Measurements from ENCODE around the gene DFFB.

Gene DFFB

DNA sequence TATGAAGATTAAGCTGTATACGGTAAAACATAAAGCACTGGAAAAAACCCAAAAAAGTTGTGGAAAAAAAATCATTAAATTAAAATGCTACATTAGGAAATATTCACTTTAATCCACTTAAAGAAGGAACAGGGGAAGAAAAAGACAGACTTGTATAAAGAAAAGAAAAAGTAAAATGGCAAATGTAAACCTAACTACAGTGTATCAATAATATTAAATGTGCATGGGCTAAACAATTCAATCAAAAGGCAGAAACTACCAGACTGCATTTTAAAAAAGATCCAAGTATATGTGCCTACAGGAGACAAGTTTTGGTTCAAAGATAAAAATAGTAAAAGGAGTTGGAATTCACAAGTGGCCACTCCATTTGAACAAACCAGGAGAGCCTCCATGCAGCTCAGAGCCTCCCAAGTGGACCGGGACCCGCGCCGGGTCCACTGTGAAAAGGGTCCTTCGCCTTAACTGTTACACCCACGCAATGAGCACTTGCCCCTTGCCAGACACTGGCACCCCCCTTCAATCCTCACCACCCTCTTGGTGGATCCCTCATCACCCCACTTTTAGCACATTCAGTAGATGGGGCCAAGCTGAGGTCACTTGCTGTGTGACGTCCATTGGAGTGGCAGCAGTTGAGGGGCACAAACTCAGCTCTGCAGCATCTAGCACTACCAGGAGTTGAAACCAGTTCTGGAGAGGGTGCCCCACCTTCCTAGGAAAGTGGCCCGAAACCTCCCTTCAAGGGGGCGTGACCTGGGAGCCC, 41.9 kb downstream of the DFFB start:
- DNase-seq = peak; percentile 33 to 52

DNA sequence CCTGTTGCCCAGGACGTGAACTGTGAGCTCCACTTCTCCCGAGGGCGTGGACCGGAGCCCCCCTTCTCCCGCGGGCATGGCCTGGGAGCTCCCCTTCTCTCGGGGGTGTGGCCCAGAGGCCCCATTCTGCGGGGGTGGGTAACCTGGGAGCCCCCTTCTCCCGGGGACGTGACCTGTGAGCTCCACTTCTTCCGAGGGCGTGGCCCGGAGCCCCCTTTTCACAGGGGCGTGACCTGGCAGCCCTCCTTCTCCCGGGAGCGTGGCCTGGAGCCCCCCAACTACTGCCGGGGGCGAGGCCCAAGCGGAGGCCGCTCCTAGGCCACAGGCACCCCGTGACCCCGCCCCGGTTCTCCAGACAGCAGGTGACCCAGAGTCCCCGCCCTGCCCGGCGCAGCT, 42.5 kb downstream of the DFFB start:
- DNase-seq = no peak

DNA sequence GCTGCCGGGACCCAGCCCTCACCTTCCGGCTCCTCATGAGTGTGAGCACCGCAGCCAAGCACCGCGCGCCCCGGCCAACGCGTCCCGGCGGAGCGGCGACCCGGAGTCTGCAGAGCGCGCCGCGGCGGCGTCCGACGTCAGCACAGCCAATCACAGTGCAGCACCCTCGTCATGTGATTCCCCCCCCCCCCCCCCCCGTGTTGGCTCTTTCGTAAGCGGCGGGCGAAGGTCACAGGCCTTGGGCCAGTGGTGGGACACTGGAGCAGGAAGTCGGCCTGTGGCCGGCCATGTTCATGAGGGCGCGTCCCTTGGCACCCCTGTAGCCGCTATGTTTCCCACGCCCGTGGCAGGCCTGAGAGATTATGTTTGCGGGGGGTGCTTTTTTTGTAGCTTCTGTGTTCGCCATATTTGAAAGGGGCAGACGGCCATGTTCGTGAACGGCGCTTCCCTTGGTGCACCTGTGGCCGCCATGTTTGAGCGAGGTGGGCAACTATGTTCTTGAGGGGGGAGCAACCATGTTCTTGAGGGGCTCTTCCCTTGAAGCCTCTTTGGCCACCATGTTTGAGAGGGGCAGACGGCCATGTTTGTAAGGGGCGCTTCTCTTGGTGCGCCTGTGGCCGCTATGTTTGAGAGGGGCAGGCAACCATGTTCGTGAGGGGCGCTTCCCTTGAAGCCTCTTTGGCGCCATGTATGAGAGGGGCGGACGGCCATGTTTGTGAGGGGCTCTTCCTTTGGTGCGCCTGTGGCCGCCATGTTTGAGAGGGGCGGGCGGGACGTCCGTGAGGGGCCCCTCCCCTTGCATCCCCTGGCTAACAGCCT, 43.1 kb downstream of the DFFB start, which contains the start of gene C1orf174:
Gene C1orf174 (minus strand): TSS at position 123 of the 819 bp plus-strand sequence. CDS start 86 bp downstream, at position 37.
- peak; percentile 91 to 94 for DNase-seq

DNA sequence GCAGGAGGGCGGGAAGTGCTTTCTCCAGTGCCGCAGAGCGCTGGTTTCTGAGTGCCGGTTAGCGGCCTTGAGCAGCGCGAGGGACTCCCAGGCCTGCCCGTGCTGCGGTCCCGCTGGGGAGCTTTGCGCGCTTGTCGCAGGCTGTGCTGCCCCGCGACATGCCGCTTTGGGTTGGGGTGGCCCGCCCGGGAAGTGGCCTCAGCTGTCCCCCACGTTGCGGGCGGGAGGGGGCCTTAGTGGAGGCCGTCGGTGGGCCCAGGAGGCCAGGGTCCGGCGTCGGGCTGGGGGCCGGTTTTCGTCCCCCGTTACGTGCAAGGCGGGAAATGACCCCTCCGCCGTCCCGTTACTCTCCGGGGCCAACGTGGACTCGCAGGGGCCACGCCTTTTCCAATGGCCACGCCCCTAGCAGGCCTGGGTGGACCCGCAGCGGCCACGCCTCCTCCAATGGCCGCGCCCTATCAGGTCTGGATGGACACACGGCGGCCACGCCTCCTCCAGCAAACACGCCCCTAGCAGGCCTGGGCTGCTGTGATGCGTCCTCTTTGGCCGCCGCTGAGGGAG, 43.8 kb downstream of the DFFB start:
- DNase-seq = peak; percentile 80 to 87

DNA sequence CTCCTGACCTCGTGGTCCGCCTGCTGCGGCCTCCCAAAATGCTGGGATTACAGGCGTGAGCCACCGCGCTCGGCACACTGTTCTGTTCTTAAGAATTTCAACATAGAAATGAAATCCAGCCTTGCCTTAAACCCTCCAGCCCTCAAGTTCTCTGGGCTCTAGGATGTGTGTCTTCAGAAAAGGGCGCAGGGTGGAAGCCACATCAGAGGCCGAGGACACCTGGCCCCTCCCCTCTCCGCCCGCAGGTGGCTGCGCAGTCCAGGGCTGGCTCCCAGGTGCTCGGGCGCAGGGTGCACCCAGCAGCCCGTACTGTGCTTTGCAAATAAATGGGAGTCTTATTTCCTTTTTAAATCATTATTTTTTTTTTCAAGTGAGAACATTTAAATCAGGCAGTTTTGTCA, 44.8 kb downstream of the DFFB start:
- DNase-seq = no peak

DNA sequence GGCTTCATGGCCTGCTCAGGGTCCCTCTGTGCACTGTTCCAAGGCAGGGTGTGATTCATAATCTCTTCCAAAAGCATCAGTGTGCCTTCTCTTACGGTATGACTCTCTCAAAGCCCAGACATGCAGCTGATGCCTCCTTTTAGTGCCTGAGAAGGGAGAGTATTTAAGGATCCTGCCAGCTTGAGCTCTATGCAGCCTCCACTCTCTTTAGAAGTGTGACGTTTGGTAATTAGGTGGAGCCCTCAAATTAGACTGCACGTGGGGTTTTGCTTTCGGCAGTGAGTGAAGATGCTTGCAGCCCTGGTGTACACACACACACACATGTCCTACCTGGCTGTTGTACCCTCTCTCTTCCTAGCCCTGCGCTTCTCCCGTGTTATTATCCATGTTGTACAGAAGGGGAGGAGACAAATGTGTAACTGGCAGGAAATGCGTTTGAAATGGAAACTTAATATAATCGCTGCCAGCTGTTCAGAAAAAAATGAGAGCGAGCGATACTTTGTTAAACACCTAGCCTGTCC, 45.4 kb downstream of the DFFB start:
- no peak for DNase-seq

DNA sequence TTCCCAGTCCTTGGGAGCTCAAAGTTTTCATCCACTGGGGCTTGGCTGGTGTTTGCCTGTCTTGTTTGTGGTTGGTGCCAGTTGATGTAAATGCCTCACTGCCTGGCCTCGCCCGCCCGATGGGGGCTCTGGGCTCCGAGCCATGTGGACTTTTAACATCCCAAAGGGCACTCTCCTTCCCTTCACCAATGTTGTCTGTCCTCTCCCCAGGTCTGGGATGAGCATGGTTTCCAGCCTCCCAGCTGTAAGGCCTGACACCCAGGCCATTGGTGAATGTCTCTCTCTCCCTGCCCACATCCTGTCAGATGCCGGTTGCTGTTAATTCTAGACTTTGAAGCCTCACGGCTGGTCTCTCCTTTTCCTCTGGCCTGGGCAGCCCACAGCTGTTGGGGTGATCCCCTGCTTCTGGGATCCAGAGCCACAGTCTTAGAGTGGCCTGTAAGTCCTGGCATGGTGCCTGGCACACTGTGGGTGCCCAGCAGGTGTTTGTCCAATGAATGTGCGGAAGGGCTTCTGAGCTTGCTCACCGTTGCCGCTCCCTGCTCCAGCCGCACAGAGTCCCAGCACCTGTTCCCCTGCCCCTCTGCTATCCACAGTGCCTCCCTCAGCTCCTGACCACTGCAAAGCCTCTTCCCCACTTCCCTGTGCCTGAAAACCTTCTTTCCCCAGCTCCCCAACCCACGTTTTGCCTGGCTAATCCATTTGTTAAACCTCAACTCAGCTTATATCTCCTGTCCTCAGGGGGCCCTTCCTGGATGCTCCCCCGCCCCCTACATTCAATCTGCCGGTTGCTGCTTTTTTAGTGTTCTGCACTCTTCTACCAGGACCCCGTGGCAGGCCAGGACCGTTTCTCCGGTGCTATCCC, 46.1 kb downstream of the DFFB start:
- no peak for DNase-seq

DNA sequence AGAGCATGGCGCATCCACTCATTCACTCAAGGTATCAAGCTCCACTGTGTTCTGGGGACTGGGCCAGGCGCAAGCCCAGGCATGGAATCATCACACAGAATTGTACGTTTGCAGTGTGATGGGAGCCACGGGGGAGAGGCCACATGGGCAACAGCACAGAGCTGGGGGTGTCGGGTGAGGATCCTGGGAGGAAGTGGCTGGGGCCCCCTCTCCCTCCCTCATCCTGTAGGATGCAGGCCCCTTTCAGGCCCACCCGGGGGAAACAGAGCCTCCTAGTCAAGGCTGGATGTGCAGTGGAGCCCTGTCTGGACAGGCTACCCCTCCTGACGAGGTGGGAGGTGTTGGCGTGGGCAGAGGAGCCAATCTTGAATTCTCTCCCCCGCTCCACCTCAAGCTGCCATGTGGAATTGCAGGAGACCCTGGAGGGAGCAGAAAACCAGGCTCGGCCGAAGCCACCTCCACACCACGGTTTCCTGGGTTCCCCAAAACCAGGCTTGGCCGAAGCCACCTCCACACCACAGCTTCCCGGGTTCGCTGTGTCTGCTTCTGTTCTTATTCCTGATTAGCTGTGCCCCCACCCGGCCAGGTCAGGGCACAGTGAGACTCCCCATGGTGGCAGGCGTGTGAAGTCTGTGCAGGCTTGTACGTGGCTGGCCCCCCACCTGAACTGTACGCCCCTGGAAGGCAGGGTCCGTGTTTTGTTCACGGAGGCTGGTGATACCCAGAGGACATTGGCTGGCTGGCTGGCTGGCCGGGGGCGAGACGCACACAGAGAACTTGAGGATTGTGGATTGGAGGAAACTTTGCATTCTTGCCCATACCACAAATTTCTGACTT, 46.9 kb downstream of the DFFB start:
- DNase-seq = no peak

DNA sequence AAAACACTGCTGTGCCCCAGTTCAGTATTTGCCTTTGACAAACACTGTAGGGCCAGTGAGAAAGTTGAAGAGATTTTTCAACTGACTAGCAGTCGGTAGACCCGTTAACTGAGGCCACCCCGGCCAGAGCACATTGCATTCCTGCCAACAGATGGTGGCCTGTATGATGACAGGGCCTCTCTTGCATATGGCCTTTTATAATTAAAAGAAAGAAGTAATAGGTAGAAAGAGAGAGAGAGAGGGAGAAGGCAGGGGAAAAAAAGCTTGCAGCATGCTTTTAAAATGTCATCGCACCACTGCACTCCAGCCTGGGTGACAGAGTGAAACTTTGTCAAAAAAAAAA, 47.5 kb downstream of the DFFB start:
- DNase-seq = no peak

DNA sequence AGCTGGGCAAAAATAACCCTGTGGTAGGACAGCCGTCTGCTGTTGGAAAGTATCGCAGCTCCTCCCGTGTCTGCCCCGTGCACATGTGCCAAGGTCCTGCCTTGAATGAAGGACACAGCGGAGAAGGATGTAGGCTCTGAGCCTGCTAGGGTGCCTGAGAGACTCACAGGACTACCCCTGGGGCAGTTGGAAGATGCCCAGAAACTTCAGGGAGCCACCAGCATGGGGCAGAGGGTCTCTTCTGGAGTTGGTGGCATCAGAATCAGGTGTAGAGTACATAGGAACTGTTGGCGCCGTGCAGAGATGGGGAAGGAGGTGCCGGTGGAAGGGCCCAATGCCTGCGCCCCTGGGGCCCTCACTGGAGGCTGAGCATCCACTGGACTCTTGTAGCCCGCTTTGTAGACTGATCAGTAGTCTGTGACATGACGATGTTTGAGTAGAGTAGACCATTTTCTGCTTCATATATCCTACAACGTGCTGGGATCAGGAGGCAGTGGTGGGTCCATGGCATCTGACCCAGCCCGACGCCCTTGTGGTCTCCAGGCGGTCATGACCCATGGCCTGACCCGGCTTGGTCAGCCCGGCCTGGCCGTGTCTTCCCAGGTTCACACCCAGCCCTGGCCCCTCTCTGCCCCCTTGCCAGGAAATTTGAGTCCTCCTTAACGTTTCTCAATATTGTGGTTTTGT, 48.1 kb downstream of the DFFB start:
- no peak for DNase-seq

DNA sequence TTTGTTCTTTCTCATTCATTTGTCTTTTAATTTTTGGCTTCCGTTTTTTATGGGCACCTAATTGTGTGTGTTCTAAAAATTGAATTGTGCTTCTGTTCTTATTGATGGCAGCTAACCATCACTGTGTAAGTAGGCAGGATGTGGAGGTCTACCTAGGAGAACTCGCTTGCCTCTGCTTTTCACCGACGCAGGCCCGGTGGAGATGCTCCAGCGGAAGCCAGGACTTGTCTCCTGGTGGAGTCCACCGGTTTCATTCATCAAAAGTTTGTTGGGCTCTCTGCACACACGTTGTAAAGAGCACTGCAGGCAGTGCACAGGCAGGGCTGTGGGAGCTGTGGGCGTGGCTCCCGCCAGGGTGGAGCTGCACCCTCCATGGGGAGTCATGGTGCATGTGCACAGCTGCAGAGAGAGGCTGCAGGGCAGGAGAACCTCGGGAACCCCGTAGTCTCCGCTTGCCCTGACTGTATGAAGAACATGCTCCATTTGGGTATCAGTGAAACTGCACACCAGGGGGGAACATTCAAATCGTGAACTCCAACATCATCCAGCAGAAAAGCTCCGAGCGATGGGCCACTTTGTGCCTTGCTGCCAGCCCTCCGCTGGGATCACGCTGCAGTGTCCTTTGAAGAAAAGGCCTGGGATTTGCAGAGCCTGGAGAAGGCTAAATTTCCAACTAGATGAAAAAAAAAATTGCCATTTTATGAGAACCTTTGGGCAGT, 48.8 kb downstream of the DFFB start:
- DNase-seq = no peak

DNA sequence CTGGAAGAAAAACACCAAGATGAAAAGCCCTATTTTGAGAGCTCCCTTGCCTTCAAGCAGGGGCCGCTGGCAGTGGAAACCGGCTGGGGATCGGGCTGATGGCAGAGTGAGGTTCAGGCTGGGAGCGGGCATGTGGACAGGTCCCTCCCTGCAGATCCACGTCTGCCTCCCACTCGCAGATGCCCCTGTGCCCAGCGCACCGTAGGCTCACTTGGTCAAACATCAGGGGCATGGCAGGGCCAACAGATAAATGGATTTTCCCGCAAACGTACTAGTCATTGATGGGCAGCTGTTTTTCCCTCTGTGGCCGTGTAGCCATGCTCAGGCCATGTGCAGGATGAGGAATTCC, 49.4 kb downstream of the DFFB start:
- DNase-seq = no peak

DNA sequence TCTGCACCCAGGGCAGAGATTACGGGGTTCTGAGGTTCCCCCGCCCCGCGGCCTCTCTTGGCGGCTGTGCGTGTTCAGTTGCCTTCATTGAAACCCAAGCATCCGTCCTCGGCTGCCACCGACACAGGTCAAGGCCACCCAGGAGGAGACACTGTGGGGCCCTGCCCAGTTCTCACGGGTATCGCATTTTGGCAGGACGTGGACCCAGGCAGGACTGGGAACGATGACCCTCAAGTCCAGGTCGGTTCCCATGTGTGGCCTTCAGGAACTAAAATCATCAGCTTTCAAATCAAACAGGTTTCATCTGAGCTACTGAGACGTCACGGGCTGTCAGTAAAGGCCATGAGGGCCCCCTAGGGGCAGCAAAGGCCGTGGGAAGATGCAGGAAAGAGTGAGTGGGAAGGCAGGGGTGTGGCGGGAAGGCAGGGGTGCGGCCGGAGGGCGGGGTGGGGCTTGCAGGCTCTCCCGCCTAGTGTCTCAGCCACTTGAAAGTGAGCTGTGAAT, 49.8 kb downstream of the DFFB start:
- DNase-seq = peak; percentile 49 to 52

DNA sequence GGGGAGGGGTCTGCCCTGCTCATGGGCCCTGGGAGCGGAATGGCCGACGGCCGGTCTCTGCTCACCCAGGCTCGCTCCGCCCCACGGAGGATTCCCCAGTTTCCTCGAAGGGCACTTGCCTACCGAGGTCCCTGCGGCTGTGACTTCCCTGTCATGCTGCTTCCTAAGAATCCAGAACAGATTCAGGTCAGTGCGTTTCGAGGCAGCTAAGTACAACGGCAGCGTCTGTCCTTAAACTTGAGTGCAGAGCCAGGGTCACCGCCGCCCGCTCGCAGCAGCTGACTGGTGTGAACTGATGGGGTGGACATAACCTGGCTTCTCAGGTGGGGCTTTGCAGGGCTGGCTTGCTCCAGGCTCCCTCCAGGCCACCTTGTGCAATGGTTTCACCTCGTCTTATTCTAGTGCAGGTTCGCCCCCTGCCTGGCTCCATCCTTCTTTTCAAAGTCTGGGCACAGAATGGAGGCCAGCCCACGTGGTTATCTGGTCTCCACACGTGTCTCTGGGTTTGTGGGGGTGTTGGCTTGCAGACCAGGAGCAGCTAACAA, 50.4 kb downstream of the DFFB start:
- DNase-seq = no peak

DNA sequence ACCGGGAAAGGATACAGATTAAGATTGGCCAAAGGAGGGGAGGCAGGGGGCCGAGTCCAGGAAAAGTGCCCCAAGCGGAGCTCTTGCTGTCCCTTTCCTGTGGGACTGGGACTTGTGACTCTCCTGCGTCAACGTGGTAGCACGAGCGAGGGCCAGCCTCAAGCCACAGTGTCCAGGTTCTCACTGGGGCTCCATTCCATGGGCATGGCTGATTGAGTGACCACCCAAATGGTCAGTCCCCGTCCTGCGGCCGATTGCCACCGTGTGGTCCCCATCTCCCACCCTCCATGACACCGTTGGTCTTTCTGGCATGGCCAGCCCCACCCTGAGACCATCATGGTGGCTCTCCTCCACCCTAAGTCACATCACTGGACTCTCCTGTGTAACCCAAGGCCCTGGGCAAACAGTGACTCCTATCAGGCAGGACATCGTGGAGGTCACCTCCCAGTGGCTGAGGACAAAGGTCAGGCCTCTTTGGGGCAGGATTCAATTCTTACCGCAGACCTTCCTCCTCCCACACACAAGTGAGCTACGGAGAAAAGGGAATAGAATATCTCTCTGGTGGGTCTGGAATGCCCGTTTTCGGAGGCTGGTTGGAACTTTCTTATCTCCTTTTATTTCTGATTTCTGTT, 51.7 kb downstream of the DFFB start:
- no peak for DNase-seq

DNA sequence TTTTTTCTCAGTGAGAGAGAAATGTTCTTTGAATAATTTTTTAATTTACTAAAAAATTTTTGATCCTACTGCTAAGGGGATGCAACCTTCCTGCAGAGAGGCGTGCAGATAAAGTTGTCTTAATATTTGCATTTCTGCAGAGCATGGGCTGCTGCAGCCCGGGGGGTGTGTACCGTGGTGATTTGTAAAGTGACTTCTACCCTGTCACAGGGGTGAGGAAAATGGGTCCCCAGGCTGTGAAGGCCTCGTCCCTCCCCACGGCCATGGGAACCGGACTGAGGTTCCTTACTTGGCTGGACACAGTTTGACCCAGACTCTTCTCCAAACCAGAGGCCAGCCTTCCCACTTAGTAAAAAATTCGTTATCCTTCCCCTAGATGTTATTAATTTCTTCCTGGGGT, 52.3 kb downstream of the DFFB start:
- no peak for DNase-seq

DNA sequence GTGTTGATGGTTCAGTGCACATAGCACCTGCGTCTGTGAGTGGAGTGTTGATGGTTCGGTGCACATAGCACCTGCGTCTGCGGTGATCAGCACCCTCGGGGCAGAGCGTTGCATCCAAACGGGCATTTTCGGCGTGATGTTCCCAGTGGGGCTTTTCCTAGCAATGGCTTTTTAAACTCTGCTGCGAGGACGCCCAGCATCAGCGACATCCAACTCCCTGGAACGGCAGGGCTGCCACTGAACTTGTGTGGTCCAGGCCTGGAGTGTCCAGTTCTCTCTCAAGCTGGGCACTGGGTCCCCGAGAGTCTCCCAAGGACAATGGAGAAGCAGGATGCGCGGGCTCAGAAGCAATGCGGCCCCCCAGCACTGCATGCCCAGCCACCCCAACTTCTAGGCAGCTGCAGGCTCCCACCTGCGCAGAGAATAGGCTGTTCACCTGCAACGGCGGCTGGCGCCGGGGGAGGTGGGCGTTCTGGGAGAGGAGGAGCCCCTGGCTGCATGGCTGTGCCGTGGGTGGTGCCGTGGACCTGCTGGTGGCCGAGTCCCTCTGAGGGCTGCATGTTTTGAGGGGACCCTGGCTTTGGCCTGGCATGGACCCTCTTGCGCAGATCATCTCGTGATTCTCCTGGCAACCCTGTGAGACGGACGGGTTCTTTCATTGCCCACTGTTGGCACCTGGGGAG, 52.9 kb downstream of the DFFB start:
- DNase-seq = no peak

DNA sequence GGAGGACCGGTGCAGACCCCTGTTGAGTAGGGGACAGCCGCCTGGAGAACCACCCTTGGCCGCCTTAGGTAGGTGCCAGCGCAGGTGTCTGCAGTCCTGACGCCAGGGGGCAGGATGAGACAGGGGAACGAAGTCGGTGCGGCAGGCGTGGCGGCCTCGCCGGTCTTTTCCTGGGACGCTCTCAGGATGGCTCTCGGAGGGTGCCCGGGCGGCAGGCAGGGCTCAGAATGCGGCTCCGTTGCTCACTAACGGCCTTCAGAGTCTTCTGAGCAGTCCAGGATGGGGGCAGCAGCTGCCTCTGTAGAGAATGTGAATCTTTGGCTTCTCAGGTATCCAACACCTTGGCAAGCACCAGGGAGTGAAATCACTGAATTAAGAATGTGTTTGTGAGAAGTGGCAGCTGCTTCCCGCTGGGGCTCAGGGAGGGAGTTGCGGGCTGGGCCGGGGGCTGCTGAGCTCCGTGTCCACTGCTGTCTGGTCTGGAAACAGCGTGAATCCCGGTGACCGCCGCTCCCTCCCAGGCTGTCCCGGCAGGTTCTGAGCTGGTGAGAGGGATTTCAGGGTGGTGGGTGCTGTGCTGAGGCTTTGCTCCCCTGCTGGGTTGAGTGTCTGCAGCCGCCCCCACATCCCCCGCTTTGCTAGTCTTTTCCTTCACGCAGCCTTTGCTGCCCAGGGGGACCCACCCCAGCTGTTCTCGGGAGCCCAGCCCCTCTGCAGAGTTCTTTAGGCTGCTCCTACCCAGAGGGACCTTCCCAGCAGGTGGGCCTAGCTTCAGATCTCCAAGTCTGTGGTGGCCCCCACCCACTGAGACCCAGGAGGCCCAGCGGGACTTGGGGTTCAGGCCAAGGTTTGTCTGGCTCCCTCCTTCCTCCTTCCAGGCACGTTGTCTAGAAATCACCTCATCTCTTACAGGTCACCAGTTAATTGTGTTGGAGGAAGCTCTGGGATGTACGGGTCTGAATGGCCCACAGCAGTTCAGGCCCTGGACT, 53.9 kb downstream of the DFFB start:
- DNase-seq = peak; percentile 42 to 63

Data from Kasumi-1 (cell line).